ENCODE results near the gene ORAI2.
"Not testable (repeated sequence)": the region's sequence is repeated elsewhere in the genome, so short reads cannot be mapped to it uniquely, and the experiment has no call there.

Gene ORAI2

DNA sequence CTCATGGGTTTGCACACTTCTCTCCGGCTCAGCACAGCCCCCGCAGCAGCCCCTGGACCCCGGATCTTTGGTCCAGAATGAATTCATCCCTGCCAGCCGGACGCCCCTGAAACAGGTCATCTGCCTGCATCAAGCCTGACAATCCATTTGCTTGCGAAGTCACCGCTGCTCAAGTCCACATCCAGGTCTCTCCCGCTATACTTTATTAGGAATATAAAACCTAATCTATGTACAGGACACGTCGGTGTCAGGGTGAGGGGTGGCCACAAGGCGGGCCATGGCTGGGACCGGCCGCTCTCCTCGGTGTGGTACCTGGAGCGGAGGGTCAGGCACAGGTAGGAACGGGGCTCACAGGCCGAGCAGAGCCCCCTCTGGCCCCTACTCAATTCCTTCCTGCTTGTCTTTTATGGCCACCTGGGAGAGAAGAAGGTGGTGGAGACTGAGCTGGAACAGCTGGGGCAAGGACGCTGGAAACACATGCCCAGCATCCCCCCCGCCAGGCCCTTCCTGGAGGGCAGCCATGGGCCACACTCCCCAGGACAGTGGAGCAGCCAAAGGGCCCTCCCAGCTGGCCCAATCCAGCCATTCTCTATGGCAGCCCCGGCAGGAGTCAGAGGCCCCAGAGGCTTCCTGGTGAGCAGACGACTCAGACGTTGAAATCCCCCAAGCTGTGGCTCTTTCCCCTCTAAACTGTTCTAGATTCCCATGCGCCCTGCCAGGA, 40.1 kb downstream of the ORAI2 start:
- Histone ChIP-seq H3K4me1 (ENCODE audit: insufficient read depth, poor library complexity, severe bottlenecking) (no peaks in the 10 kb centered on the region), H3K27ac (ENCODE audit: poor library complexity, severe bottlenecking) (no peak overlapping the region), H3K36me3 (ENCODE audit: low read depth) (peaks cover 19% of the 10 kb centered on the region), H3K9me3 (ENCODE audit: severe bottlenecking) (no peaks in the 10 kb centered on the region), H3K4me3 (ENCODE audit: severe bottlenecking) (no peak overlapping the region), H3K27me3 (ENCODE audit: insufficient read depth, poor library complexity, severe bottlenecking) (no peaks in the 10 kb centered on the region)
- TF ChIP-seq, protein P1, sequence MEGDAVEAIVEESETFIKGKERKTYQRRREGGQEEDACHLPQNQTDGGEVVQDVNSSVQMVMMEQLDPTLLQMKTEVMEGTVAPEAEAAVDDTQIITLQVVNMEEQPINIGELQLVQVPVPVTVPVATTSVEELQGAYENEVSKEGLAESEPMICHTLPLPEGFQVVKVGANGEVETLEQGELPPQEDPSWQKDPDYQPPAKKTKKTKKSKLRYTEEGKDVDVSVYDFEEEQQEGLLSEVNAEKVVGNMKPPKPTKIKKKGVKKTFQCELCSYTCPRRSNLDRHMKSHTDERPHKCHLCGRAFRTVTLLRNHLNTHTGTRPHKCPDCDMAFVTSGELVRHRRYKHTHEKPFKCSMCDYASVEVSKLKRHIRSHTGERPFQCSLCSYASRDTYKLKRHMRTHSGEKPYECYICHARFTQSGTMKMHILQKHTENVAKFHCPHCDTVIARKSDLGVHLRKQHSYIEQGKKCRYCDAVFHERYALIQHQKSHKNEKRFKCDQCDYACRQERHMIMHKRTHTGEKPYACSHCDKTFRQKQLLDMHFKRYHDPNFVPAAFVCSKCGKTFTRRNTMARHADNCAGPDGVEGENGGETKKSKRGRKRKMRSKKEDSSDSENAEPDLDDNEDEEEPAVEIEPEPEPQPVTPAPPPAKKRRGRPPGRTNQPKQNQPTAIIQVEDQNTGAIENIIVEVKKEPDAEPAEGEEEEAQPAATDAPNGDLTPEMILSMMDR (IDR thresholded peaks at IDR 0.05; ENCODE audit: poor library complexity, severe bottlenecking) = no peak
- DNase-seq (ENCODE audit: low spot score) (peak; percentile 53), ATAC-seq (ENCODE audit: low read depth) (no peak)

DNA sequence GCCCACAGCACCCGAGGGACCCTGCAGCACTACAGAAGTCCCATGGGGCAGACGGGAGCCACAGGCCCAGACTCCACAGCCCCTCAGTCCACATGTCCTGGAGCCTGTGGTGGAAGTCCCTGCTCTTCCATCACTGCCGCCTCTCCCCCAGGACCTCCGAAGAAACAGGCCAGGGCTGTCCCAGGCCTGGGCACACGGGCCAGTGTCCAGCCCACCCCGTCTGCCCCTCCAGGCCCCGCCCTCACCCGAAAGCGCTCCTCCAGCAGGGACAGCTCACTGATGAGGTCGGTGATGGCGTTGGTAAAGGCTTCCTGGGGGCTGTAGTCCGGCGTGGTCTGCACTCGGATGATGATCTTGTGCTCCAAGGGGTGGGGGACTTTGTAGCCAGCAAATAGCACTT, 40.7 kb downstream of the ORAI2 start:
- H3K27ac ChIP-seq (ENCODE audit: poor library complexity, severe bottlenecking); H3K4me1 ChIP-seq (ENCODE audit: insufficient read depth, poor library complexity, severe bottlenecking); H3K4me3 ChIP-seq (ENCODE audit: severe bottlenecking); H3K27me3 ChIP-seq (ENCODE audit: insufficient read depth, poor library complexity, severe bottlenecking); ATAC-seq (ENCODE audit: low read depth); H3K9me3 ChIP-seq (ENCODE audit: severe bottlenecking): not testable (repeated sequence)
- DNase-seq (ENCODE audit: low spot score) = peak; percentile 24
- H3K36me3 ChIP-seq (ENCODE audit: low read depth) = peaks cover 19% of the 10 kb centered on the region

DNA sequence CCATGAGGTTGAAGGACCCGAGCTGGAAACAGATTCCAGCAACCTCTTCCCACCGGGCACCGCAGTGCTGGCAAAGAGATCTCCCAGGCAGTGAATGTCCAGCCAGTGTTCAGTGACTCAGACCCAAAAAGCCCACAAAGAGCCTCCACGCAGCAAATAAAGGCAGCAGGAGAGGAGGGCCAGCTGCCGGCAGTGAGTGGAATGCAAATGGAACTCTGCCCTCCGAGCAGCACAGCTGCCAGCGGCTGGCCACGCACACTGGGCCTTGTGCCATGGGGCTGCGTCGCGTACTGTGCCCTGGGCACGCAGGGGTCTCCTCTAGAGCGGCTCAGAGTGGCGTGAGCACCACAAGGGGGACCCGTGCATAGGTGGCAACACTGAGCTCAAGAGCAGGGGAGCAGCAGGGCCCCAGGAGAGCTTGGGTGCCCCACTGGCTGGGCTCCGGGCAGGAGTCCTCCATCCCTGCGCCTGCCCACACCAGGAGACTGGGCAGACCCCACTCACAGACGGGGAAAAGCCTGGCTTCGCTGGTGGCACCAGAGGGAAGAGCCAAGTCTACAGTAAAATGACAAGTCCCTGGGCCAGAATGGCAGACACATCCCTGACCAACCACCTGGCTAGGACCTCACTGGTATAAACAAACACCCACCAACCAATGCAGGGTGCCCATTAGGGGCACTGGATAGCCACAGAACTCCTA, 41.5 kb downstream of the ORAI2 start:
- ATAC-seq (ENCODE audit: low read depth); H3K9me3 ChIP-seq (ENCODE audit: severe bottlenecking); H3K27me3 ChIP-seq (ENCODE audit: insufficient read depth, poor library complexity, severe bottlenecking); H3K27ac ChIP-seq (ENCODE audit: poor library complexity, severe bottlenecking); H3K4me1 ChIP-seq (ENCODE audit: insufficient read depth, poor library complexity, severe bottlenecking); H3K4me3 ChIP-seq (ENCODE audit: severe bottlenecking): not testable (repeated sequence)
- peak; percentile 11 for DNase-seq (ENCODE audit: low spot score)
- H3K36me3 ChIP-seq (ENCODE audit: low read depth) = peaks cover 16% of the 10 kb centered on the region

DNA sequence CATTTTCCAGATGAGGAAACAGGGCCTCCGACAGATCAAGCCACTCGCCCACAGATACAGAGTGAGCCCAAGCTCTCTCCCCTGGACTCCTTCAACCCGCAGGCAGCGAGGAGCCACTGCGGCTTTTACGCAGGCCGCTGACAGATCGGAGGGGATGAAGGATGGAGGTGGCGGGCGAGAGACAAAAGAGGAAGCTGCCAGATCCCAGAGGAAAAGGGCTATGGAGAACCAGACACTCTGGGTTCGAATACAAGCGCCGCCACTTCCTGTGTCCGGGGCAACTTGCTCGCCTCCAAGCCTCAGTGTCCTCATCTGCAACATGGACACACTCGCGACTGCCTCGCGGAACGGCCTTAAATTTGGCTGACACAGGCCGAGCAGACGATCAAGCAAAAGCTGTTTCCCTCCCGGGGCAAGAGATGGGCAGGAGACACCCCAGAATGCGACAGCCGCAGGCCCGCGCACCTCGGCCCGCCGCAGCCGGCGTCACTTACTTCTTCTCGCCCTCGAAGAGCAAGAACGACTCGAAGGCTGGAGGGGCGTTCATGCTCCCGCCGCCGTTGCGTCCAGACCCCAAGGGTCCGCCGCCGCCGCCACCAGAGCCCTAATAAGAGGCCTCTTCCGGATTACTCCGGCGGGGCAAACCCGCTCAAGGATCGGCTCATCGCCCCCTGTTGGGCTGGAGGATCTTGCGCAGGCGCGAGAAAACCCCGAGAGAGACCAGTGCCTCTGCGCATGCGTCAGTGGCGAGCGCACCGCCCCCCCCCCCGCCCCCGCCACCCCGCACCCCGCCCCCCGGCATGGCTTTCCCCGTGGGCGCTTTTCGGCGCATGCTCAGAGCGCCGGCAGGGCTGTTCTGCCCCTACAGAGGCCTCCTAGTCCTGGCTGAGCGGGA, 45.2 kb downstream of the ORAI2 start, which contains the start of gene POLR2J:
Gene POLR2J (minus strand): TSS at position 609 of the 895 bp plus-strand sequence. CDS start 62 bp downstream, at position 547.
- H3K9me3 ChIP-seq (ENCODE audit: severe bottlenecking); H3K27ac ChIP-seq (ENCODE audit: poor library complexity, severe bottlenecking); H3K27me3 ChIP-seq (ENCODE audit: insufficient read depth, poor library complexity, severe bottlenecking); H3K36me3 ChIP-seq (ENCODE audit: low read depth); H3K4me1 ChIP-seq (ENCODE audit: insufficient read depth, poor library complexity, severe bottlenecking): not testable (repeated sequence)
- DNase-seq (ENCODE audit: low spot score) (peak; percentile 82), ATAC-seq (ENCODE audit: low read depth) (peak; percentile 82)
- H3K4me3 ChIP-seq (ENCODE audit: severe bottlenecking) = peak within 1 kb of the TSS; percentile 49

DNA sequence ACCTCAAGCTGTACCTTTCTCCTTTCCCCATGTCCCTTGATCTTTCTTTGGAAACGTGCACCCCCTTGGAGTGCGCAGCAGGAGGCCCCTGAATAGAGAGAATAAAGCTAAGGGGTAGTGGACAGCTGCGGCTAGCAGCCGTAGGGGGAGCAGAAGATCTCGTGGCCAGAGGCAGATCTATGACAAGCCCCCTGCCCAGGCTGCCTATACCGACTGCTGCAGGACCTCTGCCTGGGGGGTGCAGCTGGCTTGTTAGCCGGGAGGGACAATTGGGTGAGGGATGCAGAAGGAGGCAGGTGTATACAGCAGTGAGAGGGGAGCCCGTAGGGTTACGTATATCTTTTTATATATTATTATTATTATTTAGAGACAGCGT, 45.8 kb downstream of the ORAI2 start:
- not testable (repeated sequence) for H3K27me3 ChIP-seq (ENCODE audit: insufficient read depth, poor library complexity, severe bottlenecking); H3K36me3 ChIP-seq (ENCODE audit: low read depth); H3K27ac ChIP-seq (ENCODE audit: poor library complexity, severe bottlenecking); H3K9me3 ChIP-seq (ENCODE audit: severe bottlenecking); H3K4me1 ChIP-seq (ENCODE audit: insufficient read depth, poor library complexity, severe bottlenecking); DNase-seq (ENCODE audit: low spot score); H3K4me3 ChIP-seq (ENCODE audit: severe bottlenecking)
- peak; percentile 21 for ATAC-seq (ENCODE audit: low read depth)

DNA sequence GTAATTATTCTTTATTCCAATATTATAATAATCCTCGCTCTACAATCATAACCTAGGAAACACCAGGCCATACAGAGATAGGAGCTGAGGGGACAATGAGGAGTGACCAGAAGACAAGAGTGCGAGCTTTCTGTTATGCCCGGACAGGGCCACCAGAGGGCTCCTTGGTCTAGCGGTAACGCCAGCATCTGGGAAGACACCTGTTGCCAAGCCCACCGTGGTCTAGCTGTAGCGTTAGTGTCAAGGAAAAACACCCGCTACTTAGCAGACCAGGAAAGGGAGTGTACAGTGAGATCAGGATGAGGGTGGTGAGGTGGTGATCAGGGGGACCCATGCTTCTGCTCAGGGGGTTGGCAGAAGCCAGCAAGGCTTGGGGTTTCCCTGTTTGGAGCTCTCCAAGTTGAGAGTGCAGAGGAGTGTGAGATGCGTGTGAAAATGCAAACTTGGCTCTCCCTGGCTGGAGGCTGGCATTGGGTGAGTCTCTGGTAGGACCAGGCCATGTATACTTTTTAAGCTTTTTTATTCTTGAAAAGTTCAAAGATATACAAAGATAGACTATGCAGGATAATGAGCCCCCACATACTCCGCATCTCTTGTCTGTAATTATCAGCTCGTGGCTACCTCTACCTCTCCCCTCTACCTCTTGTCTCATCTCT, 46.7 kb downstream of the ORAI2 start:
- not testable (repeated sequence) for H3K27ac ChIP-seq (ENCODE audit: poor library complexity, severe bottlenecking); H3K27me3 ChIP-seq (ENCODE audit: insufficient read depth, poor library complexity, severe bottlenecking); H3K4me1 ChIP-seq (ENCODE audit: insufficient read depth, poor library complexity, severe bottlenecking); H3K9me3 ChIP-seq (ENCODE audit: severe bottlenecking); DNase-seq (ENCODE audit: low spot score); H3K36me3 ChIP-seq (ENCODE audit: low read depth); H3K4me3 ChIP-seq (ENCODE audit: severe bottlenecking); ATAC-seq (ENCODE audit: low read depth)
- TF ChIP-seq, protein P1 (IDR thresholded peaks at IDR 0.05; ENCODE audit: poor library complexity, severe bottlenecking) = peak; percentile 84

DNA sequence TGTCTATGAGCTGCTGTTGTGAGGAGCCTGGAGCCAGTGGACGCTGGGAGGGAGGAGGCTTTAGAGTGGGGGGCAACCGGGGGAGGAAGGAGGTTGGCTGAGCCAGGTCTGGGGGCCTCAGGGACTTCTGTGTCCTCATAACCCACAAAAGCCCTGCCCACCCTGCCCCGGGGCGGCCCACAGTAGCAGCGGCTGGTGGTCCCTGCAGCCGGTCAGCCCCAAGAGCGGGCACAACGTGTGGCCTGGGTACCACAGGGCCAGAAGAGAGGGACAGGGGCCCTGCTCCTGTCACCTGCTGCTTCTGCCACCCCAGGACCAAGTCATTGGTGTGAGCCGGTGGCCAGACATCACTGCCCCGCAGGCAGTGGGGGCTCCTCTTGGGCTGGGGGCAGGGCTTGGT, 48.6 kb downstream of the ORAI2 start:
- ATAC-seq (ENCODE audit: low read depth); H3K4me3 ChIP-seq (ENCODE audit: severe bottlenecking); H3K27ac ChIP-seq (ENCODE audit: poor library complexity, severe bottlenecking); DNase-seq (ENCODE audit: low spot score); H3K36me3 ChIP-seq (ENCODE audit: low read depth); H3K4me1 ChIP-seq (ENCODE audit: insufficient read depth, poor library complexity, severe bottlenecking); H3K9me3 ChIP-seq (ENCODE audit: severe bottlenecking); H3K27me3 ChIP-seq (ENCODE audit: insufficient read depth, poor library complexity, severe bottlenecking): not testable (repeated sequence)

DNA sequence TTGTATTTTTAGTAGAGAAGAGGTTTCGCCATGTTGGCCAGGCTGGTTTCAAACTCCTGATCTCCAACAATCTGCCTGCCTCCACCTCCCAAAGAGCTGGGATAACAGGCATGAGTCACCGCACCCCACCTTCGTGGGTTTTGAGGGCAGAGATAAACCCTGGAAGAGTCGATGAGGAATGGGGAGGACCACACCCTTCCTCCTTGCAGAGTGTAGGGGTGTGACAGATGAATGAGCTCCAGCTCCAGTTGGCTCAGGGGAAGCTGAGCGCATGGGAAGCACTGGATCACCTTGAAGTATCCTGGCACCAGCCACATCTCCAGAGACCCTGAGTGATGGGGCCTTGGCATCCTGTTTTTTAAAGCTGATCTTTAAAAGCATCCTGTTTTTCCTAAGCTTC, 50.9 kb downstream of the ORAI2 start:
- H3K4me3 ChIP-seq (ENCODE audit: severe bottlenecking); H3K27me3 ChIP-seq (ENCODE audit: insufficient read depth, poor library complexity, severe bottlenecking); DNase-seq (ENCODE audit: low spot score); H3K36me3 ChIP-seq (ENCODE audit: low read depth); H3K4me1 ChIP-seq (ENCODE audit: insufficient read depth, poor library complexity, severe bottlenecking); H3K27ac ChIP-seq (ENCODE audit: poor library complexity, severe bottlenecking); H3K9me3 ChIP-seq (ENCODE audit: severe bottlenecking): not testable (repeated sequence)
- peak; percentile 47 for ATAC-seq (ENCODE audit: low read depth)

DNA sequence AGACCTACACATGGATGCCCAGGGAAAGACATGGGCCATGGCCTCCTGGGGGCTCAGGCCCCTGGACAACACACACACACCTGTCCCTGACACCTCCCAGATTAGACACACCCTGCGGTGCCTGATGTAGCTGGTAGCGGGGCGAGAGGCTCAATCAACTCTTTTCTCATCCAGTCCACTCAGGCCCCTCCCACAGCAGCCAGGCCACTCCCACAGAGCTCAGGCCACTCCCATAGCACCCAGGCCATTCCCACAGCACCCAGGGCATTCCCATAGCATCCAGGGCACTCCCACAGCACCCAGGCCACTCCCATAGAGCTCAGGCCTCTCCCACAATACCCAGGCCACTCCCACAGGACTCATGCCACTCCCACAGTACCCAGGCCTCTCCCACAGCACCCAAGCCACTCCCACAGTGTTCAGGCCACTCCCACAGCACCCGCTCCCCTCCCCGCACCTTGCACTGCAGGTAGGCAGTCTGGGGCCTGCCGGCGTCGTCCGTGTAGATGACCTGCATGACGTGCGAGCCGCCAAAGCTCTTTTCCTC, 57.2 kb downstream of the ORAI2 start:
- H3K4me1 ChIP-seq (ENCODE audit: insufficient read depth, poor library complexity, severe bottlenecking); H3K27ac ChIP-seq (ENCODE audit: poor library complexity, severe bottlenecking); H3K9me3 ChIP-seq (ENCODE audit: severe bottlenecking); H3K27me3 ChIP-seq (ENCODE audit: insufficient read depth, poor library complexity, severe bottlenecking); H3K36me3 ChIP-seq (ENCODE audit: low read depth); H3K4me3 ChIP-seq (ENCODE audit: severe bottlenecking): not testable (repeated sequence)
- DNase-seq (ENCODE audit: low spot score) (peak; percentile 55), ATAC-seq (ENCODE audit: low read depth) (peak; percentile 91)
